ENCODE results near the gene SDK1.

The SDK1 gene

DNA sequence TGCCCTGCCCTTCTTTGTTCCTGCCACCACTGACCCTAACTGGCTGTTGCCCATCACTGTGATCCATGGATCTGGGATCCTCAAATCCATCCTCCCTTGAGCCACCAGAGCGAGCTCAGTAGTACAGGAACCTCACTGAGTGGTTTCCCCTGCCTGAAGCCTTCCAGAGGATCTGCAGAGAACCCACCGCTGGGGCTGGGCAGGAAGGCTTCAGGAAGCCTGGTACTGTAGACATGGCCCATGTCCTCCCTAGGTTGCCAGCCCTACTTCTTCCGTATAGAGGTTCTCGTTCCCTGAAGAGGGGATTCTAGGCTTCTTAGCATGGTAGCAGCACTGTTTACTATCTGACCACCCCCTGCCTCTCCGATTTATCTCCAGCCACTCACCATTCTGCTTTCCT lies 693.7 kb downstream of the SDK1 start:
- no peak for DNase-seq

DNA sequence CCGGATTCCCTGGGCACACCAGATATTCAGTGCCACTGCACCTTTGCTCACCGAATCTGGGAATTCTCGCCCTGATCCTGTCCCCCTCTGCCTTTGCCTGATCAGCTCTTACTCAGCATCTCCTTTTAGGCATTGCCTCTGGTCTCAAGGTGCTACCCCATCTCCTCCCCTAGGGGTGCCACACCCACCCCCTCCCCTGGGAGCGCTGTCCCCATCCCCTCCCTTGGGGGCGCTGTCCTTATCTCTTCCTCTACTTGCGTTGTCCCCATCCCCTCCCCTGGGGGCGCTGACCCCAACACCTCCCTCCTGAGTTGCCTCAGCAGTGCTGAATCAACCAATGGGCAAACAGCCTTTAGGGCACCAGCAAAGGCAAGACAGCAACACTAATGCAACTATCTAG lies 694.1 kb downstream of the SDK1 start:
- DNase-seq = no peak

GRCh38 chr7:3998060-3998459 lies 697.0 kb downstream of the SDK1 start:
- DNase-seq = no peak

DNA sequence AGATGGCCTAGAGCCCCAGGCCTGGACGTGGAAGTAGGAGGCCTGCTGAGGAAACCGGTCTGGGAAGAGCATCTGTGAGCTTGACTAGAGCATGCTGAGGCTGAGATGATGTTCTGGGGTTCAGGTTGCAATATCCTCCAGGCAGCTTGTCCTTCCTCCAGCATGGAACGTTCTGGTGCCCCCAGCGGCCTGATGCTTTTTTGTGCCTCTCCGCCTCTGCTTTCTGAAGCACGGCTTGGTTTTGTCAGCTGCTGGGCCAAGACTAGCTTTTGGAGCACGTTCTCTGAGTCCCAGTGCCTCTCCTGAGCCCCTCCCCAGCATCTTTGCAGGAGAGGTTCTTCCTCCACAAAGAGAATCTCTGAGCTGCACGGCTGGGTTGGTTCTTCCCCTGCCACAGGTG lies 699.1 kb downstream of the SDK1 start:
- DNase-seq = no peak

GRCh38 chr7:4000934-4001333 lies 699.9 kb downstream of the SDK1 start:
- no peak for DNase-seq

- no peak for DNase-seq
Observed at GRCh38 chr7:4001742-4002141, 700.7 kb downstream of the SDK1 start.

- no peak for DNase-seq
Observed at GRCh38 chr7:4003503-4003902, 702.5 kb downstream of the SDK1 start.

DNA sequence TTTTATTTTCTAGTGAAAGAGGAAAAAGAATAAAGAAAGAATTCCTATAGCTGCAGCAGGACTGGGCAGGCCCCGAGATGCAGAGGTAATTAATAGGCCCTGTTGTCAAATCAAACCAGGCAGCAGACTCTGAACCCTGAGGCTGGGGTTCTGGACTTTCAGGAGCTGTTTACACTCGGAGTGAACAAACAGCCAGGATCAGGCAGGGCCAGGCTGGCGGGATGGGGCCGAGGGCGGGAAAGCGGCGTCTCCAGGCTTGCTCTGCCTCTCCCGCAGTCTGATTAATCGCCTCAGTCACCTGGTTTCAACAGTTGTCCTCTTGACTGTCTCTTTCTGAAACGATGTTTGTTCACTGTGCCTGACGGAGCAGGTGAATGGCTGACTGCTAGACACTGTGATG lies 705.6 kb downstream of the SDK1 start:
- DNase-seq = no peak

DNA sequence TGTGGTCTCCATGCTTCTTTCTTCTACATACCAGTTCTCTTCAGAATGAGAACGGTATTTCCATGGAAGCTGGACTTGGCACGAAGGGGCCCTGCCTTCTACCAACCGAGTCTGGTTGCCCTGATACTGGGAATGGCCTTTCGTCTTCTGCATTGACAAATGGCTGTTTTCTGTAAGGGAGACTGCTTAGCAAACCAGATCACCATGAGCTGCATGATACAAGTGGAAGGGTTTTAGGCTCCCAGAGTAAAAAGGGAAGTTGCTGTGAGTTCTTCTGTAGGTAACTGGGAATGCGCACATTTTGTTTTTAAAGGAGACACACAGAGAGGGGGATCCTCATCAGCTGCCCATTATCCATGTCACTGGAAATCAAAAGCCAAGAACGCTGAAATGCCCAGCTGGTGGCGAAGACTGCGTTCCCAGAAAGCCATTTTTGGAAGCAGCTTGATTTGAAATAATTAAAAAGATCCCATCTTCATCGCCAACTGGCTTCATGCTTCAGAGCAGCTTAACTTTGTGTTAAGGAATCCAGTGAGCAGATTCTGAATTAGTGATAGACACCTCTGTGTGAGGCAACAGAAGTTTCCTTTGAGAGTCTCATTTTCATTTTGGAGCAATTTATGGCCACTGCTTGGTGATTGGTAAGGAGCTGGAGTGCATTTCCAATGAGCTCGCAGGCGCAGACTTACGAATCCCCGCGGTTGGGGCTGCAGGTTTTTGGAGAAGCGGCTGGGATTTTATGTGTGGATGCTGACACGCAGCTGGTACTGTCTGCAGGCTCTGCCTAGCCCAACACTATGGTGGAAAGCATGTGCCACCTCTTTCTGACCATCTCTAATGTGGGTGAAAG lies 708.4 kb downstream of the SDK1 start:
- no peak for DNase-seq

- no peak for DNase-seq
Observed at GRCh38 chr7:4010061-4010605, 709.1 kb downstream of the SDK1 start.

DNA sequence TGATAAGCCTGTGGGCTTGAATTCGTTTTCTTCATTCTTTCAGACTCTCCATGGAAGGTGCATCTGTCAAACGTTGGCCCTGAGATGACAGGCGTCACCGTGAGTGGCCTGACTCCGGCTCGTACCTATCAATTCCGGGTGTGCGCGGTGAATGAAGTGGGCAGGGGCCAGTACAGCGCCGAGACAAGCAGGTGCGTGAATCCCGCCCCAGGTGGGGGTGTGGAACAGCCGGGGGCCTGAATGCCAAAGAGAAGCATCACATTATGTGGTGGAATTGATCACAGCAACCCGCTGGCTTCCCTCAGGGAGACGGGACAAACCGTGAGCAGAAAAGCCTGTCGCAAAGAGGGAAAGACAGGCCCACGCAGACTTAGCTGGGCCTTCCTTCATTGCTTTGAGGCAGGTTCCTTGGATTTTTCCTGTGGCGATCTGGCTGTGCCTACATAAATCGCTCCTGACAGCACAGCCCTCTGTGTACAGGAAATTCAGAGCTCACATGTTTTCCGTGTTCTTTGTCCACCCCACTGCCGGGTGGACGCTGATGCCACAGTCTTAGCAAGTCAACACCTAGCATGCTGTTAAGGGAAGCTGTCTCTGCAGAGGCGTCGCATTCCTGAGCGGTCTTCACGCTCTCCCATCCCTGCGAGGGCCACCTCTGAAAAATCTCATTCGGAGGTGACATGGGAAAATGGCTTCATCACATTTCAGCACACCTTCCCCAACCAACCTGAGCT lies 710.0 kb downstream of the SDK1 start:
- no peak for DNase-seq

GRCh38 chr7:4013793-4014192 lies 712.7 kb downstream of the SDK1 start:
- no peak for DNase-seq

DNA sequence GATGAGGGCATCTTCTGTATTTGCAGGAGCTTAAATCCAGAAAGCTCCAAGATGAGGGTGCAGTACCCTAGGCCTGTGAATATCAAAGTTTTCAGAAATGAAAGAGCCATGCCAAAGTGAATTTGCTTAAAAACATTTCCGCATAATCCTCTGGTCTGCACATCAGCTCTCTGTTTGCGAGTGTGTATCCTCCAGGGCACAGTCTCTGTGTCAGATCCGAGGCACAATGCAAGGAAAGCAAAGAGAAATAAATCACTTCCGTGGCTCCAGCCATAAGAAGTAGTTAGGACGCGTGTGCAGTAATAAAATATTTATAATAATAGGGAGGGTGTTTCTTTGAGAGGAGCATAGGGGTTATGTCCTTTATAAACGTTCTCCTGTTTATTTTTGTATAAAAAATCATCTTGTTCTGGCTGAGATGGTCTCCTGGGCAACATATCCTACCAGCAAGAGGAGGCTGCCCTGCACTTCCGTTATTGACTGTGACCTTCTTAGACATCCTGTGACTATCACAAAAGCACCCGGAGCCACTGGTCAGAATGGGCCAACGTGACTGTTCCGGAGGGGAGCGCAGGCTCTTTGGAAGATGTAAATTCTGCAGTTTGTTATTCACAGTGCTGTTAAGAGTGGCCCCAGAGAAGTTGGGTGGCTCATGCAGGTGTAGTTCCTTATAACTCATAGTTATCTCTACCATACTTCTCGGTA lies 713.4 kb downstream of the SDK1 start:
- DNase-seq = no peak

GRCh38 chr7:4015371-4015770 lies 714.3 kb downstream of the SDK1 start:
- no peak for DNase-seq

GRCh38 chr7:4015996-4016395 lies 714.9 kb downstream of the SDK1 start:
- DNase-seq = no peak

GRCh38 chr7:4017081-4017480 lies 716.0 kb downstream of the SDK1 start:
- no peak for DNase-seq

- DNase-seq = no peak
Observed at GRCh38 chr7:4017785-4018184, 716.7 kb downstream of the SDK1 start.

GRCh38 chr7:4018601-4019316 lies 717.7 kb downstream of the SDK1 start:
- no peak for DNase-seq

GRCh38 chr7:4020086-4020485 lies 719.0 kb downstream of the SDK1 start:
- no peak for DNase-seq

DNA sequence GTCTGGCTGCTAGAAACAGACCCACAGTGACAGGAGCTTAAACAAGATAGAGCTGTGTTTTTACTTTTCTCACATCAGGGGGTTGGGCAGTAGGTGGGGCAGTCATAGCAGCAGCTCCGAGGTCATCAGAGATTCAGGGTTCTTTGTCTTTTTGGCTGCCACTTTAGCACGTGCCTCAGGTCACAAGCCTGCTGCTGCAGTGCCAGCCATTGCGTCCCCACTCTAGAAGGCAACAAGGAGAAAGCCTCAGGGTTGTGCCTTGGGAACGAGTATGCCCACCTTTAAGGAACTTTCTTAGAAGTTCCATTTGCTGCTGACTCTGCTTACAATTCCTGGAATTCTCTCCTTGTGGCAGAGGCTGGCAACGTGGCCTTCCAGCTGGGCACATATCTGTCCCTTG lies 720.4 kb downstream of the SDK1 start:
- DNase-seq = no peak

GRCh38 chr7:4022265-4022664 lies 721.2 kb downstream of the SDK1 start:
- DNase-seq = no peak

GRCh38 chr7:4023502-4023901 lies 722.5 kb downstream of the SDK1 start:
- DNase-seq = no peak

GRCh38 chr7:4024133-4024532 lies 723.1 kb downstream of the SDK1 start:
- DNase-seq = no peak
